KMS-11 (cell line): ENCODE results near the gene TTC9B.

Source experiments
- H2AFZ ChIP-seq: fragments of 200-600 bp; sonication (generic); 2 replicates; pipeline ENCODE4 v1.6.1; 2016; ENCODE audit warnings: antibody characterized with exemption, mixed run types, low read depth
- H3K27ac ChIP-seq: fragments of 200-600 bp; sonication (generic); 2 replicates; pipeline ENCODE4 v1.6.1; 2016; ENCODE audit warnings: mild to moderate bottlenecking, mixed run types
- H3K27me3 ChIP-seq: fragments of 200-600 bp; sonication (generic); 2 replicates; pipeline ENCODE4 v1.6.1; 2017; ENCODE audit warnings: mild to moderate bottlenecking, low read depth, mixed run types, moderate library complexity; ENCODE audit not compliant: insufficient read depth
- H3K36me3 ChIP-seq: fragments of 200-600 bp; sonication (generic); 2 replicates; pipeline ENCODE4 v1.6.1; 2017; ENCODE audit warnings: mild to moderate bottlenecking, mixed run types; ENCODE audit not compliant: insufficient read depth
- H3K4me1 ChIP-seq: fragments of 200-600 bp; sonication (generic); 2 replicates; pipeline ENCODE4 v1.6.1; 2016; ENCODE audit warnings: mild to moderate bottlenecking, low read depth, mixed run types; ENCODE audit not compliant: poor library complexity, severe bottlenecking
- H3K4me2 ChIP-seq: fragments of 200-600 bp; sonication (generic); 2 replicates; pipeline ENCODE4 v1.7.0; 2016; ENCODE audit warnings: mild to moderate bottlenecking, mixed run types
- H3K4me3 ChIP-seq: fragments of 200-600 bp; sonication (generic); IDR thresholded peaks from 2 replicates; pipeline ENCODE4 v1.6.1; 2017; ENCODE audit warnings: low read depth, low read length, mixed read lengths; ENCODE audit not compliant: insufficient read depth
- H3K79me2 ChIP-seq: fragments of 200-600 bp; sonication (generic); 2 replicates; pipeline ENCODE4 v1.6.1; 2016; ENCODE audit warnings: low read depth, mixed run types; ENCODE audit not compliant: insufficient read depth
- H3K9ac ChIP-seq: fragments of 200-600 bp; sonication (generic); 2 replicates; pipeline ENCODE4 v1.6.1; 2016; ENCODE audit warnings: mild to moderate bottlenecking, mixed run types
- H4K20me1 ChIP-seq: fragments of 200-600 bp; sonication (generic); 2 replicates; pipeline ENCODE4 v1.6.1; 2016; ENCODE audit warnings: mild to moderate bottlenecking, mixed run types; ENCODE audit not compliant: insufficient read depth
- TF ChIP-seq, protein P1 (sequence below): fragments of 200-600 bp; sonication (generic); conservative IDR thresholded peaks from 2 replicates; pipeline ENCODE4 v1.6.1; 2017; ENCODE audit warnings: low read depth, mild to moderate bottlenecking, antibody characterized with exemption, low read length, moderate library complexity, mixed read lengths

TTC9B gene

GRCh38 chr19:40190891-40191835, 27.0 kb downstream of the TTC9B start, which contains the start of gene MAP3K10:
Gene MAP3K10, plus strand, starts transcription at chr19:40191426. Its CDS starts 606 bp downstream, at chr19:40192032.
- TF ChIP-seq, protein P1, sequence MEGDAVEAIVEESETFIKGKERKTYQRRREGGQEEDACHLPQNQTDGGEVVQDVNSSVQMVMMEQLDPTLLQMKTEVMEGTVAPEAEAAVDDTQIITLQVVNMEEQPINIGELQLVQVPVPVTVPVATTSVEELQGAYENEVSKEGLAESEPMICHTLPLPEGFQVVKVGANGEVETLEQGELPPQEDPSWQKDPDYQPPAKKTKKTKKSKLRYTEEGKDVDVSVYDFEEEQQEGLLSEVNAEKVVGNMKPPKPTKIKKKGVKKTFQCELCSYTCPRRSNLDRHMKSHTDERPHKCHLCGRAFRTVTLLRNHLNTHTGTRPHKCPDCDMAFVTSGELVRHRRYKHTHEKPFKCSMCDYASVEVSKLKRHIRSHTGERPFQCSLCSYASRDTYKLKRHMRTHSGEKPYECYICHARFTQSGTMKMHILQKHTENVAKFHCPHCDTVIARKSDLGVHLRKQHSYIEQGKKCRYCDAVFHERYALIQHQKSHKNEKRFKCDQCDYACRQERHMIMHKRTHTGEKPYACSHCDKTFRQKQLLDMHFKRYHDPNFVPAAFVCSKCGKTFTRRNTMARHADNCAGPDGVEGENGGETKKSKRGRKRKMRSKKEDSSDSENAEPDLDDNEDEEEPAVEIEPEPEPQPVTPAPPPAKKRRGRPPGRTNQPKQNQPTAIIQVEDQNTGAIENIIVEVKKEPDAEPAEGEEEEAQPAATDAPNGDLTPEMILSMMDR: no peak
- H4K20me1 ChIP-seq: no peaks in the 10 kb centered on the region
- no peaks in the 10 kb centered on the region for H3K79me2 ChIP-seq
- no peaks in the 10 kb centered on the region for H3K4me1 ChIP-seq
- no peaks in the 10 kb centered on the region for H3K36me3 ChIP-seq
- peak within 1 kb of the TSS; percentile 100 for H2AFZ ChIP-seq
- peak within 1 kb of the TSS; percentile 77 for H3K4me2 ChIP-seq
- H3K27ac ChIP-seq: peak within 1 kb of the TSS; percentile 55
- no peak within 1 kb of the TSS for H3K4me3 ChIP-seq
- H3K27me3 ChIP-seq: no peaks in the 10 kb centered on the region
- H3K9ac ChIP-seq: peak within 1 kb of the TSS; percentile 70

DNA sequence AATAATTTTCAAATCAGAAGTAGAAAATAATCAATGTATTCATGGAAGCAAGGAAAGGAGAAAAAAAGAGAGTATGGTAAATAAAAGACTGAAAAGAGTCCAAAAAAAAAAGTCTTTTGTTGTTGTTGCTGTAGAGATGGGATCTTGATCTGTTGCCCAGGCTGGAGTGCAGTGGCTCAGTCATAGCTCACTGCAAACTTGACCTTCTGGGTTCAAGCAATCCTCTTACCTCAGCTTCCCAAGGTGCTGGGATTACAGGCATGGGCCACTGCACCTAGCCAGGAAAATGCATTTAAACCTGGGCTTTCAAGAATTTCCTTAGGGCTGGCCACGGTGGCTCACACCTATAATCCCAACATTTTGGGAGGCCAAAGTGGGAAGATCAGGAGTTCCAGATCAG, 33.9 kb downstream of the TTC9B start:
- H3K4me3 ChIP-seq: no peak overlapping the region
- TF ChIP-seq, protein P1: no peak
- H3K36me3 ChIP-seq: no peaks in the 10 kb centered on the region
- H4K20me1 ChIP-seq: no peaks in the 10 kb centered on the region
- no peaks in the 10 kb centered on the region for H3K27me3 ChIP-seq
- no peak overlapping the region for H2AFZ ChIP-seq
- H3K9ac ChIP-seq: no peak overlapping the region
- no peak overlapping the region for H3K27ac ChIP-seq
- H3K79me2 ChIP-seq: no peaks in the 10 kb centered on the region
- no peak overlapping the region for H3K4me2 ChIP-seq
- H3K4me1 ChIP-seq: no peaks in the 10 kb centered on the region

- no peak overlapping the region for H3K27ac ChIP-seq
- no peaks in the 10 kb centered on the region for H3K79me2 ChIP-seq
- H3K4me1 ChIP-seq: no peaks in the 10 kb centered on the region
- TF ChIP-seq, protein P1: no peak
- no peak overlapping the region for H3K9ac ChIP-seq
- H2AFZ ChIP-seq: no peak overlapping the region
- no peaks in the 10 kb centered on the region for H3K27me3 ChIP-seq
- no peak overlapping the region for H3K4me3 ChIP-seq
- no peak overlapping the region for H3K4me2 ChIP-seq
- H4K20me1 ChIP-seq: no peaks in the 10 kb centered on the region
- H3K36me3 ChIP-seq: no peaks in the 10 kb centered on the region
Measured at GRCh38 chr19:40178756-40179155, 39.4 kb downstream of the TTC9B start.

- TF ChIP-seq, protein P1: no peak
- Histone ChIP-seq H3K4me3 (no peak overlapping the region), H4K20me1 (no peaks in the 10 kb centered on the region), H3K9ac (no peak overlapping the region), H2AFZ (no peak overlapping the region), H3K27ac (no peak overlapping the region), H3K27me3 (no peaks in the 10 kb centered on the region), H3K4me1 (no peaks in the 10 kb centered on the region), H3K79me2 (no peaks in the 10 kb centered on the region), H3K4me2 (no peak overlapping the region), H3K36me3 (no peaks in the 10 kb centered on the region)
Measured at GRCh38 chr19:40177286-40178070, 40.7 kb downstream of the TTC9B start.
